GM21381 (cell line): ENCODE measurements around the gene TDRD6.
"Not testable (repeated sequence)": the region's sequence is repeated elsewhere in the genome, so short reads cannot be mapped to it uniquely, and the experiment has no call there.

Experiments
- ATAC-seq: cut with Tn5 transposase; IDR thresholded peaks from one replicate; pipeline ENCODE4 v1.9.1; 2021; ENCODE audit warnings: mild to moderate bottlenecking, moderate library complexity; ENCODE audit not compliant: unreplicated experiment

Gene TDRD6

DNA sequence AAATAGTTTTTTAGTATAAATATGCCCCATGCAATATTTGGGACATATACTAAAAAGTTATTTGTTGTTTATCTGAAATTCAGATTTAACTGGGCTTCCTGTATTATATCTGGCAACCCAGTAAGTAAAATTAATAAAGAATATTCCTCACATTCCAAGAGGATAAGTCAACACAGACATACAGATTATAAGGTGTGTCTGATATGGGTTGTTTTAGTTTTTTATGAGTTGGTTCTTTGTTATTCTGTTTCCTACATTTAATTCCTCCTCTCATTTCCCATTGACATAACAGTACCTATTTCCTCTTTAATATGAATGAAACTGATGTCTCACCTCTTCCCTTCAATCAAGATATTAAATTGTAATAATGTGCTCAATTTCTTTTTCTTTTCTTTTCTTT is 49.2 kb downstream of the TDRD6 start:
- no peak for ATAC-seq

DNA sequence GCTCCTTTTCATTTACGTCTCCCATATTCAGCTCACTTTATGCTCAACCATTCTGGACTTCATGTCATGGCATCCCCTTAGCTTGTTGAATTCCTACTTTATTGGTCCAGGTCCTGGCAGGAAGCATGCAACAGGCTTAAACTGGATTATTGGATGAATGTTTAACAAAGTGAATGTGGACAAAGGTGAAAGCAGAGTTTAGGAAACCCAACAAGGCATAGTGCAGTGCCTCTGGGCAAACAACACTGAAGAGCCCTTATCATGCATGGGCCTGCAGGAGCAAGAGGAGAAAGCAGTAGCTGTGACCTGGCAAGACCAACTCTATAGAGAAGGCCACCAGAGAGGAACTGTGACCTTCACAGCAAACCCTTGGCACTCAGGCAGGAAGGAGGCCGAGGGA is 53.8 kb downstream of the TDRD6 start:
- no peak for ATAC-seq

DNA sequence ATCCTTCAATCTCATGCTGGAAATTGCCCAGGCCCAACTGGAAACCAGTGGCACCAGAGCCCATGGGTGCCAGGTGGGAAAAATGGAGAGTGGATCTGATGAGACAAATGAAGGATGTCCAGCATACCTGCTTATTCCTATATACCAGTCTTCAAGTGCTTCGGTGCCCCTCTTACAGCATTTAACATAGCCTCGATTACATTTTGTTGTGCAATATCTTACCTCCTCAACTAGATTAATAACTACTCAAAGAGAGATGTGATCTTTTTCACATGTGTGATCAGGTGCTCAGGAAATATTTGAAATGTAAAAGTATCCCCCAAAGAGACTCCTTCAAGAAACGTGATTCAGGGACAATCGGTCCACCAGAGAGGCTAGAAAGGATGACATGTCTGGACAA is 54.2 kb downstream of the TDRD6 start:
- ATAC-seq: no peak

DNA sequence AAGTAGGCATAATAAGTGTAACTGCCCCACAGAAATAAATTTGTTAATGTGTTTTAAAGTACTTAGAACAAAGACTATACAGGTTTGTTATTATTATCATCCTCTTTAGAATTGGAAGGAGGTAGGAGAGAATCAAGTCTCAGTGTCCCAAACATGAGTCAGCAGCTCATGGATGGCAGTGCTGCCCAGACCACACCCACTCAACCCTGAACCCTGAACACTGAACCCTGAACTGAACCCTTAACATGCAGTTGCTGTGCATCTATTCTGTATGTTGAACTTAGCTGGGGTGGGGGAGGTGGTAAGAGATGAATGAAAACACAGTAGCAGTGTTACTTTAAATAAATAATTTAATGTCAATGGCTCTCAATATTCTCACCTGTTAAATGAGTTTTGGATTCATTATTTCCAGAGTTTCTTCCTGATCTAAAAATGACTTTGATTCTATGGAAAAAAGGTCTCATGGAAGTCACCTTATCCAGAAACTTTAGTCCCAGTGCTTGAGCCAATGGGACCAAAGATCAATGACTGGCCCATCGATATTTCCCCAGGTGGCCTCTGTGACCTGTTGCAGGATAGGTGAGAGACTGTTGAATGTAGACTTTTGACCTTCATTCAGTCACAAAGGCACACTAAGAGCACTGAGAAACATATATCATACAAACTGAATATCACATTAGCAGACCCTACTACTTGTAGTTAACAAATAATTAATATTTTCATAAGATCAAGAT is 55.9 kb downstream of the TDRD6 start:
- ATAC-seq: no peak

DNA sequence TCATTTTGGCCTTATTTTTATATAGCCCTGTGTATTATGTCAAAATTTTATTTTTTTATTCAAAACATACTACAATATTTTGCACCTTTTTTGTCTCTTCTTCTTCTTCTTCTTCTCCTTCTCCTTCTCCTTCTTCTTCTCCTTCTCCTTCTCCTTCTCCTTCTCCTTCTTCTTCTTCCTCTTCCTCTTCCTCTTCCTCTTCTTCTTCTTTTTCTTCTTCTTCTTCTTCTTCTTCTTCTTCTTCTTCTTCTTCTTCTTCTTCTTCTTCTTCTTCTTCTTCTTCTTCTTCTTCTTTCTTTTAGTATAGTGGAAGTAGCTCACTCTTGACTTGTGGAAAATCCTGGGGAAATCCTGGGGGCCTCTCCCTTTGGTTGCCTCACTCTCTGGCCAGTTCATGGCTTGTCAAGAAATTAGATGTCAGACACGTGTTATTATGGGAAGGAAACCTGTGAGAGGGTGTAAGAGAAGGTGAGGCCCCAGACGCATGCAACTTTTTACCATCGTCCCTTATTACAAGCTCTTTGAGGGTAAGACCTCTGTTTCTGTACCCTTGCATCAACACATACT is 56.6 kb downstream of the TDRD6 start:
- not testable (repeated sequence) for ATAC-seq

DNA sequence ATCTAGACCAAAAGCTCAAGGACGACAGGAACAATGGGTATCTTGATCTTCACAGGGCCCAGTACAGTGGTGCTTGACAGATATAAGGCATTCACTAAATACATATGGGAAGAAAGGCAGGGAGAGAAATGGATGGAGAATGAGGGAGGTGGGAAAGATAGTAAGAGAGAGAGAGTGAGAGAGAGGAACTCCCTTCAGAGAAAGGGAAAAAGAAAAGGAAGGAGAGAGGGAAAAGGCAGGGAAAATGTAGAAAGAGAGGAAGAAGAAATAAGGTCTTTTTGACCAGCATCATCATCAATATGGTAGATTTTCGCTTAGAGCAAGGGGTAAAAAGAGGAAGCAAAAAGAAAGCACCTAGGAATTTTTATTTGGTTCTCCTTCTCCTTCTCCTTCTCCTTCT is 58.3 kb downstream of the TDRD6 start:
- ATAC-seq: no peak

DNA sequence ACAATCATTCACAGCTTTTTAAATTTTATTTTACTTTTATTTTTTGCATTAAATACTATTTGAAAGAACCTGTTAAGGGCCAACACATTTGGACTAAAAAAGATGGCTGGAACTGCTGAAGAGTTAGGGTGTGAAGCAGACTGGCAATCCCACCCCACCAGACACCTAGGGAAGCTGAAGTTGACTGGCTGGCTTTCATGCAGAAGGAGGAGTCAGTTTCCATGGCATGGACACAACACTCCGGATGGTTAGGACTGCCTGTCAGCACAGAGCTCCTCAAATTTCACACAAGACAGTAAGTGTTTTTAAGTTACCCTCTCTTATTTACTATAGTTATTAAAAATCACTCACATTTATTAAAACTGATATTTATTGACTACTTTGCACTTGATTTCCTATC is 59.0 kb downstream of the TDRD6 start, which contains the start of gene ANKRD66:
Gene ANKRD66, plus strand, starts transcription at position 238 of the 400 bp plus-strand sequence. CDS start 5,016 bp downstream, outside the sequence.
- no peak for ATAC-seq

DNA sequence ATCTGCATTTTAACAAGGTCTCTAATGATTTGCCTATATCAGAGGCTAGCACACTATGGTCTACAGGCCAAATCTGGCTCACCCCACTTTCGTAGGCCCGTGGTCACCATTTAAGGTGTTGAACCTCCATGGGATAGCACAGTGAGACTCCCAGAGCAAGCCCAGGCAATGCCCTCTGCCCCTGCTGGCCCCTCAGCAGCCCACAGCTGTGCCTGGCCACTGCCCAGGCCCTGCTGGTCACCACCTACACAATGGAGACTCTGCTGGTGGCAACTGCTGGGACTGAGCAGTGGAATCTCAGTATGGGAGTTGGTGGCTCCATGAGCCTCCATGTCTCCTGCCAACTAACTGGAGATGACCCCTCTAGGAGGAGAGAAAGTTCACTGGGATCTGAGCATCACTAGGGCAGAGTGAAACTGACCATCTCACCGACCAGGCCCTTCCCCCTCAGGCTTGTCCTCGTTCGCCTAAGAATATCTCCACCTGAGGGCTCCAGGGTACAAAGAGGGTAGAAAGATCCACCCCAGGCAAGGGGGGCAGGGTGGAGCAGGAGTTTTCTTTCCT is 61.3 kb downstream of the TDRD6 start:
- ATAC-seq: no peak

DNA sequence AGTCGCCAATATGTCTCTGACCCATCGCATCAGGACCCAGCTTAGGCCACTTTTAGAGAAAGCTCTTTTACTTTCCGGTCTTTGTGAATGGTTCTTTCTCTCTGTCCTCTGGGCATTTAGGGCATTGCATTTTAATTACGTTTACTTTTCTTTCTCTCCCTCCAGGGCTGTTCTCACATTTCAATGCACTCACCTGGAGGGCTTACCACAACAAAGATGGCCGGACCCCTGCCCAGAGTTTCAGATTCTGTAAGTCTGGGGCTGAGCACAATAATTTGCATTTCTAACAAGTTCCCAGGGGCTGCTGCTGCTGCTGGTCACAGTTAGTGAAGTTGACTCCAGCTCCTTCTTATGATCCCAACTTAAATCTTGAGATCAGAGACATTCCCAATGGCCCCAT is 62.0 kb downstream of the TDRD6 start:
- no peak for ATAC-seq

DNA sequence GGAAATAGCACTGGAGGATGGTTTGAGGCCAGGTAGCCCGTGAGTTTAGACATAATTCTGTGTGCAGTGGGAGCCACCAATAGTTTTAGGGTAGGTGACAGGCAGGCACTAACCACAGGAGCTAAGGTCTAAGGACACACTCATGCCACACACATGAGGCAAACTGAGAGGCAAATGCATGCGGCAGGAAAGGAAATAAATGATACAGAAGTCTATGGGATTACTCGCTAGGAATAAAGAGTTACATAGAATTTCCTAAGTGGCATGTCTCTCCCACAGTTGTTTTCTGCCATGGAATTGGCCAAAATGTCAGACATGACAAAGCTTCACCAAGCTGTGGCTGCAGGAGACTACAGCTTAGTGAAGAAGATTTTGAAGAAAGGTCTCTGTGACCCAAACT is 64.0 kb downstream of the TDRD6 start:
- ATAC-seq: no peak
